ENCODE data around the gene DCTD. TPM values are rescaled to one million over a fixed set of nuclear protein-coding genes. Genes with fewer than 3 reads are reported as not detected.

DCTD gene
- total and polyA plus RNA-seq, 2 experiments from 2014 or later: 39.3 to 40.3 TPM

DNA sequence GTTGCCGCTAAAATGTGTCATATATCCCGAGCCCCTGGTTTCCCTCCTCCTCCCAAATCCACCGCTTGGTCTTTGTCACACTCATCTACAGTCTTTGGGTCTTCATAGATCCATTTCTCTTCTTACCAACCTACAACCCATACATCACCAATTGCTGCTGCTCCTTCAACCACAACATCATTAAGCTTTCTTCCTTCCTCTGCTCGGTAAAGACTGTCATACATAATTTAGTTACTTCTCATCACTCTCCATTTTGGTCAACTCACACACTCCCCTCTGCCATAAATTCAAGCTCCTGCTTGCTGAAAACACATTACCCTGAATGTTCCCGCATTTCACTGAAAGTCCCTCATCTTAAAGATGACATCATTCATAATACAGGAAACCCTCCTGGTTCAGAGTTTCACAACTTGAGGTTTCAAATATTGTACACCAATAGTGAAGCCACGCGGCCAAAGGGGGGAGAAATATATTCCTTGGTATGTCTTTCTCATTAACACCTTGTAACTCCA, 1.7 kb upstream of the DCTD start (continued):
- TF ChIP-seq, protein P1, sequence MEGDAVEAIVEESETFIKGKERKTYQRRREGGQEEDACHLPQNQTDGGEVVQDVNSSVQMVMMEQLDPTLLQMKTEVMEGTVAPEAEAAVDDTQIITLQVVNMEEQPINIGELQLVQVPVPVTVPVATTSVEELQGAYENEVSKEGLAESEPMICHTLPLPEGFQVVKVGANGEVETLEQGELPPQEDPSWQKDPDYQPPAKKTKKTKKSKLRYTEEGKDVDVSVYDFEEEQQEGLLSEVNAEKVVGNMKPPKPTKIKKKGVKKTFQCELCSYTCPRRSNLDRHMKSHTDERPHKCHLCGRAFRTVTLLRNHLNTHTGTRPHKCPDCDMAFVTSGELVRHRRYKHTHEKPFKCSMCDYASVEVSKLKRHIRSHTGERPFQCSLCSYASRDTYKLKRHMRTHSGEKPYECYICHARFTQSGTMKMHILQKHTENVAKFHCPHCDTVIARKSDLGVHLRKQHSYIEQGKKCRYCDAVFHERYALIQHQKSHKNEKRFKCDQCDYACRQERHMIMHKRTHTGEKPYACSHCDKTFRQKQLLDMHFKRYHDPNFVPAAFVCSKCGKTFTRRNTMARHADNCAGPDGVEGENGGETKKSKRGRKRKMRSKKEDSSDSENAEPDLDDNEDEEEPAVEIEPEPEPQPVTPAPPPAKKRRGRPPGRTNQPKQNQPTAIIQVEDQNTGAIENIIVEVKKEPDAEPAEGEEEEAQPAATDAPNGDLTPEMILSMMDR (conservative IDR thresholded peaks at IDR 0.05; ENCODE audit: low read depth in 2 of 2): no peak
- TF ChIP-seq EZH2 (IDR thresholded peaks at IDR 0.05; ENCODE audit: low read depth, unreplicated experiment): no peak
- no peak for TF ChIP-seq EZH2phosphoT487 (IDR thresholded peaks at IDR 0.05; ENCODE audit: unreplicated experiment)
- no peak for TF ChIP-seq ZNF114 (CRISPR knock-in tag; IDR thresholded peaks at IDR 0.05)
- TF ChIP-seq, protein P2, sequence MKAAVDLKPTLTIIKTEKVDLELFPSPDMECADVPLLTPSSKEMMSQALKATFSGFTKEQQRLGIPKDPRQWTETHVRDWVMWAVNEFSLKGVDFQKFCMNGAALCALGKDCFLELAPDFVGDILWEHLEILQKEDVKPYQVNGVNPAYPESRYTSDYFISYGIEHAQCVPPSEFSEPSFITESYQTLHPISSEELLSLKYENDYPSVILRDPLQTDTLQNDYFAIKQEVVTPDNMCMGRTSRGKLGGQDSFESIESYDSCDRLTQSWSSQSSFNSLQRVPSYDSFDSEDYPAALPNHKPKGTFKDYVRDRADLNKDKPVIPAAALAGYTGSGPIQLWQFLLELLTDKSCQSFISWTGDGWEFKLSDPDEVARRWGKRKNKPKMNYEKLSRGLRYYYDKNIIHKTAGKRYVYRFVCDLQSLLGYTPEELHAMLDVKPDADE (IDR thresholded peaks at IDR 0.05): no peak
- TF ChIP-seq CREB1 (CRISPR knock-in tag; IDR thresholded peaks at IDR 0.05; ENCODE audit: low read depth): no peak
- TF ChIP-seq NANOG (IDR thresholded peaks at IDR 0.05; ENCODE audit: borderline replicate concordance): no peak
- TF ChIP-seq POLR2AphosphoS5 (IDR thresholded peaks at IDR 0.05; ENCODE audit: low read depth): no peak

DNA sequence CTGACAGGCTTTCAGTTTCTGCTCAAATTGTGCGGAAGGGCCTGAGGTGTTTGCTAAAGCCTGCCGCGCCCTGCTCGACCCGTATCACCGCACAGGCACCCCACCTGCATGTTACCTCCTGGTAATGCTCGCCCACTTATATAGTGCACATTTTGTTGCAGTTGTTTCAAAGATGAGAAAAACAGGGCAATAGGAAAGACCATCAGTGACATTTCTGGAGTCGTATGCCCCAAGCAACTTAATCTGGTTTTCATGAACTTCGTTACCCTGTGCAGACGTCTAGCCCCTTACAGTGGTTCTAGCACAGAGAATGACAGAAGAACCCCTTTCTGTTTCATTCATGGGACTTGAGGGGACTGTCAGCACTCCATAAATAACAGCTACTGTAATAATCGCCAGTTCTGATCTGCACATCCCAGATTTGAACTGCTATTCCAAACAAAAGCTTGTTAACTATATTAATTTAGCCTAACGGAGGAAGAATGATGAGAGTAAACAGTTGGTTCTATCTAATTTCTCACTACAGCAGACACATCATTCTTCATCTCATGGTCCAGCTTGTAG, 940 bp upstream of the DCTD start:
- no peaks in the 10 kb centered on the region; the same call in 1 of the 2 replicates for H4K20me1 ChIP-seq (replicated peaks; ENCODE audit: insufficient read depth)
- no peaks in the 10 kb centered on the region for H3K9me3 Mint-ChIP-seq
- ATAC-seq (no peak), DNase-seq (ENCODE audit: low spot score) (no peak)
- peaks cover 29% of the 10 kb centered on the region for H3K36me3 Mint-ChIP-seq (ENCODE audit: low read depth)
- H3K4me1 Mint-ChIP-seq: peaks cover 27% of the 10 kb centered on the region
- peak overlapping the region; percentile 97 for H3K4me2 ChIP-seq
- H3K27me3 Mint-ChIP-seq (ENCODE audit: insufficient read depth, low read depth, poor library complexity): peaks cover 13% of the 10 kb centered on the region
- no peaks in the 10 kb centered on the region for H3K9me2 ChIP-seq (ENCODE audit: insufficient read depth)
- H2AFZ ChIP-seq: peak overlapping the region; percentile 99
- H3K27ac Mint-ChIP-seq: no peak overlapping the region
- peaks cover 4% of the 10 kb centered on the region; the same call in 1 of the 2 replicates for H3K27me3 ChIP-seq (ENCODE audit: insufficient read depth)
- H3K4me1 ChIP-seq (ENCODE audit: insufficient read depth): peaks cover 16% of the 10 kb centered on the region
- H3K27ac ChIP-seq (ENCODE audit: low read depth): peak overlapping the region; percentile 69; the same call in 1 of the 2 replicates
- no peaks in the 10 kb centered on the region for H3K36me3 ChIP-seq (ENCODE audit: insufficient read depth)
- H3K79me2 ChIP-seq (replicated peaks; ENCODE audit: insufficient read depth): peaks cover 9% of the 10 kb centered on the region
- H3K4me3 Mint-ChIP-seq: peak overlapping the region; percentile 84
- H3K4me3 ChIP-seq: peak overlapping the region; percentile 89
- H3F3A ChIP-seq (replicated peaks; ENCODE audit: low read depth): peaks cover 19% of the 10 kb centered on the region; the same call in 1 of the 2 replicates
- no peak for TF ChIP-seq POLR2AphosphoS5 (IDR thresholded peaks at IDR 0.05; ENCODE audit: low read depth)
- TF ChIP-seq NANOG (IDR thresholded peaks at IDR 0.05; ENCODE audit: borderline replicate concordance): no peak
- TF ChIP-seq CREB1 (CRISPR knock-in tag; IDR thresholded peaks at IDR 0.05; ENCODE audit: low read depth): no peak
- TF ChIP-seq, protein P3, sequence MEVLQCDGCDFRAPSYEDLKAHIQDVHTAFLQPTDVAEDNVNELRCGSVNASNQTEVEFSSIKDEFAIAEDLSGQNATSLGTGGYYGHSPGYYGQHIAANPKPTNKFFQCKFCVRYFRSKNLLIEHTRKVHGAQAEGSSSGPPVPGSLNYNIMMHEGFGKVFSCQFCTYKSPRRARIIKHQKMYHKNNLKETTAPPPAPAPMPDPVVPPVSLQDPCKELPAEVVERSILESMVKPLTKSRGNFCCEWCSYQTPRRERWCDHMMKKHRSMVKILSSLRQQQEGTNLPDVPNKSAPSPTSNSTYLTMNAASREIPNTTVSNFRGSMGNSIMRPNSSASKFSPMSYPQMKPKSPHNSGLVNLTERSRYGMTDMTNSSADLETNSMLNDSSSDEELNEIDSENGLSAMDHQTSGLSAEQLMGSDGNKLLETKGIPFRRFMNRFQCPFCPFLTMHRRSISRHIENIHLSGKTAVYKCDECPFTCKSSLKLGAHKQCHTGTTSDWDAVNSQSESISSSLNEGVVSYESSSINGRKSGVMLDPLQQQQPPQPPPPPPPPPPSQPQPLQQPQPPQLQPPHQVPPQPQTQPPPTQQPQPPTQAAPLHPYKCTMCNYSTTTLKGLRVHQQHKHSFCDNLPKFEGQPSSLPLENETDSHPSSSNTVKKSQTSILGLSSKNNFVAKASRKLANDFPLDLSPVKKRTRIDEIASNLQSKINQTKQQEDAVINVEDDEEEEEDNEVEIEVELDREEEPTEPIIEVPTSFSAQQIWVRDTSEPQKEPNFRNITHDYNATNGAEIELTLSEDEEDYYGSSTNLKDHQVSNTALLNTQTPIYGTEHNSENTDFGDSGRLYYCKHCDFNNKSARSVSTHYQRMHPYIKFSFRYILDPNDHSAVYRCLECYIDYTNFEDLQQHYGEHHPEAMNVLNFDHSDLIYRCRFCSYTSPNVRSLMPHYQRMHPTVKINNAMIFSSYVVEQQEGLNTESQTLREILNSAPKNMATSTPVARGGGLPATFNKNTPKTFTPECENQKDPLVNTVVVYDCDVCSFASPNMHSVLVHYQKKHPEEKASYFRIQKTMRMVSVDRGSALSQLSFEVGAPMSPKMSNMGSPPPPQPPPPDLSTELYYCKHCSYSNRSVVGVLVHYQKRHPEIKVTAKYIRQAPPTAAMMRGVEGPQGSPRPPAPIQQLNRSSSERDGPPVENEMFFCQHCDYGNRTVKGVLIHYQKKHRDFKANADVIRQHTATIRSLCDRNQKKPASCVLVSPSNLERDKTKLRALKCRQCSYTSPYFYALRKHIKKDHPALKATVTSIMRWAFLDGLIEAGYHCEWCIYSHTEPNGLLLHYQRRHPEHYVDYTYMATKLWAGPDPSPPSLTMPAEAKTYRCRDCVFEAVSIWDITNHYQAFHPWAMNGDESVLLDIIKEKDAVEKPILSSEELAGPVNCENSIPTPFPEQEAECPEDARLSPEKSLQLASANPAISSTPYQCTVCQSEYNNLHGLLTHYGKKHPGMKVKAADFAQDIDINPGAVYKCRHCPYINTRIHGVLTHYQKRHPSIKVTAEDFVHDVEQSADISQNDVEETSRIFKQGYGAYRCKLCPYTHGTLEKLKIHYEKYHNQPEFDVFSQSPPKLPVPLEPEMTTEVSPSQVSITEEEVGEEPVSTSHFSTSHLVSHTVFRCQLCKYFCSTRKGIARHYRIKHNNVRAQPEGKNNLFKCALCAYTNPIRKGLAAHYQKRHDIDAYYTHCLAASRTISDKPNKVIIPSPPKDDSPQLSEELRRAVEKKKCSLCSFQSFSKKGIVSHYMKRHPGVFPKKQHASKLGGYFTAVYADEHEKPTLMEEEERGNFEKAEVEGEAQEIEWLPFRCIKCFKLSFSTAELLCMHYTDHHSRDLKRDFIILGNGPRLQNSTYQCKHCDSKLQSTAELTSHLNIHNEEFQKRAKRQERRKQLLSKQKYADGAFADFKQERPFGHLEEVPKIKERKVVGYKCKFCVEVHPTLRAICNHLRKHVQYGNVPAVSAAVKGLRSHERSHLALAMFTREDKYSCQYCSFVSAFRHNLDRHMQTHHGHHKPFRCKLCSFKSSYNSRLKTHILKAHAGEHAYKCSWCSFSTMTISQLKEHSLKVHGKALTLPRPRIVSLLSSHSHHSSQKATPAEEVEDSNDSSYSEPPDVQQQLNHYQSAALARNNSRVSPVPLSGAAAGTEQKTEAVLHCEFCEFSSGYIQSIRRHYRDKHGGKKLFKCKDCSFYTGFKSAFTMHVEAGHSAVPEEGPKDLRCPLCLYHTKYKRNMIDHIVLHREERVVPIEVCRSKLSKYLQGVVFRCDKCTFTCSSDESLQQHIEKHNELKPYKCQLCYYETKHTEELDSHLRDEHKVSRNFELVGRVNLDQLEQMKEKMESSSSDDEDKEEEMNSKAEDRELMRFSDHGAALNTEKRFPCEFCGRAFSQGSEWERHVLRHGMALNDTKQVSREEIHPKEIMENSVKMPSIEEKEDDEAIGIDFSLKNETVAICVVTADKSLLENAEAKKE (CRISPR knock-in tag; IDR thresholded peaks at IDR 0.05): no peak
- TF ChIP-seq STAT1 (IDR thresholded peaks at IDR 0.05; ENCODE audit: unreplicated experiment): no peak
- TF ChIP-seq ZNF331 (CRISPR knock-in tag; IDR thresholded peaks at IDR 0.05; ENCODE audit: low read depth): no peak
- TF ChIP-seq, protein P4, sequence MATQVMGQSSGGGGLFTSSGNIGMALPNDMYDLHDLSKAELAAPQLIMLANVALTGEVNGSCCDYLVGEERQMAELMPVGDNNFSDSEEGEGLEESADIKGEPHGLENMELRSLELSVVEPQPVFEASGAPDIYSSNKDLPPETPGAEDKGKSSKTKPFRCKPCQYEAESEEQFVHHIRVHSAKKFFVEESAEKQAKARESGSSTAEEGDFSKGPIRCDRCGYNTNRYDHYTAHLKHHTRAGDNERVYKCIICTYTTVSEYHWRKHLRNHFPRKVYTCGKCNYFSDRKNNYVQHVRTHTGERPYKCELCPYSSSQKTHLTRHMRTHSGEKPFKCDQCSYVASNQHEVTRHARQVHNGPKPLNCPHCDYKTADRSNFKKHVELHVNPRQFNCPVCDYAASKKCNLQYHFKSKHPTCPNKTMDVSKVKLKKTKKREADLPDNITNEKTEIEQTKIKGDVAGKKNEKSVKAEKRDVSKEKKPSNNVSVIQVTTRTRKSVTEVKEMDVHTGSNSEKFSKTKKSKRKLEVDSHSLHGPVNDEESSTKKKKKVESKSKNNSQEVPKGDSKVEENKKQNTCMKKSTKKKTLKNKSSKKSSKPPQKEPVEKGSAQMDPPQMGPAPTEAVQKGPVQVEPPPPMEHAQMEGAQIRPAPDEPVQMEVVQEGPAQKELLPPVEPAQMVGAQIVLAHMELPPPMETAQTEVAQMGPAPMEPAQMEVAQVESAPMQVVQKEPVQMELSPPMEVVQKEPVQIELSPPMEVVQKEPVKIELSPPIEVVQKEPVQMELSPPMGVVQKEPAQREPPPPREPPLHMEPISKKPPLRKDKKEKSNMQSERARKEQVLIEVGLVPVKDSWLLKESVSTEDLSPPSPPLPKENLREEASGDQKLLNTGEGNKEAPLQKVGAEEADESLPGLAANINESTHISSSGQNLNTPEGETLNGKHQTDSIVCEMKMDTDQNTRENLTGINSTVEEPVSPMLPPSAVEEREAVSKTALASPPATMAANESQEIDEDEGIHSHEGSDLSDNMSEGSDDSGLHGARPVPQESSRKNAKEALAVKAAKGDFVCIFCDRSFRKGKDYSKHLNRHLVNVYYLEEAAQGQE (IDR thresholded peaks at IDR 0.05; ENCODE audit: unreplicated experiment): no peak
